Measurements from ENCODE around the gene TPCN2.

The TPCN2 gene

DNA sequence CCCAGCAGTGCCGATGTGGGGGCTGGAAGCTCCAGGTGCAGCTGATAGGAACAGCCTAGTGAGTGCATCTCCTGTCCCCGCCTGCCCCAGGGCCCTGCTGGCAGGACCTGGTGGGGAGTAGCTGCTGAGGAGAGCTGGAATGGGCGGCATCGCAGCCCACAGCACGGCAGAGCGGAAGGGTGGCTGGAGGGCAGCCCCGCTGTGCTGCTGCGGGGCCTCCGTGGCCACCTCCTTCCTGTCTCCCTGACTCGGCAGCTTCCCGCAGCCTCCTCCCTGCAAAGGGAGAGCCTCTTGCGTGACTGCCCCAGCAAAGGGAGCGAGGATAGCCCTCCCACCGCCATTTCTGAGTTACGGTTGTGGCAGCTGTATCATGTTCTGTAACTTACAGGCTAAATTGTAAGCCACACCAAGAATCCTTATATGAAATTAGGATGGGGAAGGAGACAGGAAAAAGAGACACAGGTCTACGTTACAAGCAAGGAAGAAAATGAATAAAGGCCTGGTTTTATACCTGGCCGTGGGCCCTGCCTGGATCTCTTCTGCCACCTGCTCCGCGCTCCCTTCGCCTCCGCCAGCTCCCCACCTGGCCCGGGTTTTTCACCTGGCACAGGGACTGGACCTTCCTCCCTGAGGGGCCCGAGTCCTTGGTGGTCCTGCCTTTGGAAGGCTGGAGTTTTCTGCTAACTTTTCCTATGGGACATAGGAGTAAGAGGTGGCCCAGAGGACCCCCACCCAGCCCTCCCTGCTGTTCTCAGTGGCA, 10.0 kb downstream of the TPCN2 start:
- no peak for DNase-seq

DNA sequence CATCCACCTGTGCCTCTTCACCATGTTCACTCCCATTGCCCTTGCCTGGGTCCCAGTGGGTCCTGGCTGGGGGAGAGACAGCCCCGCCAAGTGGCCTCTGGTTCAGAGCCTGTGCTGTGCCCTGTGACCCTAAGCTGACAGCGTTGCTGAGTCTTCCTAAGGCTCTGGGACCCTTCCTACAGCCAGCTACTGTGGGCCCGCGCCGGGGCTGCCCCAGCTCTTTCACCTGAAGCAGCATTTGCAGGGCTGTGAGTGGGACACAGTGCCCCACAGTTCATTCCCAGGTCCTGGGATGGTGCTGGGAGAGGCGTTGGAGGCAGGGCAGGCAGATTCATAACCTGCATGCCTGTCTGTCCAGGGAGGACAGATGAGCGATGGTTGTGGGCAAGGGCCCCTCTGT, 10.7 kb downstream of the TPCN2 start:
- DNase-seq: no peak

DNA sequence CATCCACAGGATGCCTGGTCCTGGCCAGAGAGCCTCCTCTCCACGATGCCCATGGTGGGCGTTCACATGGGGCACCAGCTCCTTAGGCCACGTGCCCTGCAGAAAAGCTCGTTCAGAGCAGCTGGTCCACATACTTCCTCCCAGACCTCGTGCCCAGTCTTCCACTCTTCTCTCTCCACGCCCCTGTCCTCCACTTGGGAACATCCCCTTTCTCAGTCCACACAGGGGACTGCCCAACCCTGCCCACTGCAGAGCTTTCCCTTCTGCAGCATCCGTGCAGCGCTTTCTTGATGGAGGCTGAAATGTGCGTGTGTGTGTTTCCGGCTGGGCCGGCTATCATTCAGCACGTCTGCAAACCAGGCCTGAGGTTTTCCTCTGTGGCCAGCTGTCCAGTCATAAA, 11.3 kb downstream of the TPCN2 start:
- DNase-seq: no peak

DNA sequence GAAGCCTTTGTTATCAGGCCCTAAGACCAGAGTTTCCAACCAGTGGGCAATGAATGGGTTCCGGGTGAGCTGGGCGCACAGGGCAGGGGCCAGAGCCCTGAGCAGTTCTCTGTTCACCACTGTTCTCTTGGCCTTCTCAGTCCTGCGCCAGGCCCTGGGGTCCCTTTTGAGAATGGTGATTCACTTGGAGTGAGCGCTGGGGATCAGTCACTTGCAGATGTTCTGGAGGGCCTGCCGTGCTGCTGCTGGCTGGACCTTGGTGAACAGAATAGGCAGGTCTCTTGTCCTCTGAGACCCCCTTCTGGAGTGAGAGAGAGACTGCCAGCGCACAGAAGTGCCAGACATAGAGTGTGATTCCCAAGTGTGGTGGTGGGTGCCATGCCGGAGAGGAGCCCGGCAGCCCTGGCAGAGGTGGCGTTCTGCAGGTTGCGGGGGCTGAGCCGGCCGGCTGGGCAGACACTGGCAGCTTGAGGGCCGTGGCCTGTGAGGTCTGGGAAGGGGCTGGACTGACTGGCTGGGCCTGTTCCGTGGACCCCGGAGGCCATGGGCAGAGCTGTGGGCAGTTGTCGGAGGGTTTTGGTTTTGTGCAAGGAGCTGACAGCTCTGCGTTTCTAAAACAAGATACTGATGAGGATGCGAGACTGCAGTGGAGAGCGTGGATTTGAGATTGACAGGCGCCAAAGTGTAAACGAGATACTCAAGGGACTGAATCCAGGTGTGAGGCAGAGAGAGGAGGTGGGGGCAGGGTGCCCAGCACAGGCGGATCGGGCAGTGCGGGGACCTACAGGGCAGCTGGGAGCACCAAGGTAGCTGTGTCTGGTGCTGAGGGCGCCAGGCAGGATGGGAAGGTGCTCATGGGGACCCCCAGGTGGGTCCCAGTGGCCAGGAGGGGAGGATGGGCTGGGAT, 12.3 kb downstream of the TPCN2 start:
- DNase-seq: no peak

DNA sequence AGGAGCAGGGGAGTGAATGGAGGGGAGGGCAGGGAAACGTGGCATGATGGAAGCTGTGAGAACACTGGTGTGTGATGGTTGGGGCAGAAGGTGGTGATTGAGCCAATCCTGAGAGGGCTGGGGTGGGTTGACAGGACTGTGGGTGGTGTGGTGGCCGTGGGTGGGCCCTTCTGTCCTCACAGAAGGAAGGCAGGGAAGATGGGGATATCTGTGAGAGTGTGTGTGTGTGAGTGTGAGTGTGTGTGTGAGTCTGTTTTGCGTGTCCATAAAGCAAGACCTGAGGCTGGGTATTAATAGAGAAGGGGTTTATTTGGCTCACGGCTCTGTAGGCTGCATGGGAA, 13.0 kb downstream of the TPCN2 start:
- no peak for DNase-seq

DNA sequence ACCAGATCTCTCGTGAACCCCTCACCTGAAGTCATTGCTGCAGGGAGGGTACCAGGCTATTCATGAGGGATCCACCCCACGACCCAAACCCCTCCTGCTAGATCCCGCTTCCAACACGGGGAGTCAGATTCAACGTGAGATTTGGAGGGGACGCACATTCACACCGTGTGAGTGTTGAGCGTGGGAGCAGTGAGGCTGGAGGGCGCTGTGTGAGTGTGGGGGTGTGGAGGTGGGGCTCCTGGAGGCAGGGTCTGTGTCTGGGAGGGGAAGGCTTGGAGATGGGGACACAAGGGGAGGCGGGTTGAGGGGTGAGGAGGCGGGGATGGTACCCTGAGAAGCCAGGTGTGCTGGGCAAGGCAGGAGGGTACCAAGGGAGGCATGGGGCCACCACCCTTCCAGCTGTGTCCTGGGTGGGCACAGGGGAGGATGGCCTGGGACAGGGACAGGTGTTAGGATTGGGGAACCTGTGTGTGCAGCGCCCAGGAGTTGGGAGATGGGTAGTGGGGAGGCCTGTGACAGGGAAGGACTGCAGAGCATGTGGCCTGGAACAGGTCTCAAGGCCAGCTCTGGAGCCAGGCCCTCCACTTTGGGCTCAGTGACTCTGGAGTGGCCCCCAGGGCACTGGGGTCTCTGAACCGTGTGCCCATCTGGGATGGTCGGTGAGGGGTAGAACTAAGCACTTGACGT, 13.6 kb downstream of the TPCN2 start:
- DNase-seq: no peak

DNA sequence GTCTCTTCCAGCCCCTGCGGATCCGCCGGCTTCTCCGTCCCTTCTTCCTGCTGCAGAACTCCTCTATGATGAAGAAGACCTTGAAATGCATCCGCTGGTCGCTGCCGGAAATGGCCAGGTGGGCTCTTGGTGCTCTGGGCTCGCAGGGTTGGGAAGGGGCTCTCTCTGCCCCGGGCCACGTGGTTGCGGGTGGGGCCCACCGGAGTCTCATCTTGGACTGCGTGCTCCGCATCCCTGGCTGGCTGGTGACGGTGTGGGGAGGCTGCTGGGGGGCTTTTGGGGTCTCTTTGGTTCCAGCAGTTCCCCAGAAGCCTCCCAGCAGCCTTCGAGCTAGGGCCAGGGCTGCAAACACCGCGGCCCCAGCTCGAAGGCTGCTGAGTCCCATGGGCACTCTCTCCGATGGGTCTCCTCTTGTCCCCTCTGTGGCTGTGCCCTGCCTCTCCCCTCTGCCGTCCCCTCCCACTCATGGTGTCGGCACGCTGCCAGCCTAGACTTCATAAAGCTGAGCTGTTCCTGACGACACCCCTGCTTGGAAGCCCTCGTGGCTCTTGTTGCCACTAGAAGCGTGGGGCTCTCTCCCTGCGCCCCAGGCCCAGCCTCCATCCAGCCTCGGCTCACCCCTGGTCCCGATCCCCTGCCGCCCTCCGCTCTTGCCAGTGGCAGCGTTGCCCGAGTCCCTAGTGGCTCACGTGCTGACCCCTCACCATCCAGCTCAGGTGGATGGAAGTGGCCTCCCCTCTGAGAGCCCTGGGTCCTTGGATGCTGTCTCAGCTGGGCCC, 14.3 kb downstream of the TPCN2 start:
- no peak for DNase-seq

DNA sequence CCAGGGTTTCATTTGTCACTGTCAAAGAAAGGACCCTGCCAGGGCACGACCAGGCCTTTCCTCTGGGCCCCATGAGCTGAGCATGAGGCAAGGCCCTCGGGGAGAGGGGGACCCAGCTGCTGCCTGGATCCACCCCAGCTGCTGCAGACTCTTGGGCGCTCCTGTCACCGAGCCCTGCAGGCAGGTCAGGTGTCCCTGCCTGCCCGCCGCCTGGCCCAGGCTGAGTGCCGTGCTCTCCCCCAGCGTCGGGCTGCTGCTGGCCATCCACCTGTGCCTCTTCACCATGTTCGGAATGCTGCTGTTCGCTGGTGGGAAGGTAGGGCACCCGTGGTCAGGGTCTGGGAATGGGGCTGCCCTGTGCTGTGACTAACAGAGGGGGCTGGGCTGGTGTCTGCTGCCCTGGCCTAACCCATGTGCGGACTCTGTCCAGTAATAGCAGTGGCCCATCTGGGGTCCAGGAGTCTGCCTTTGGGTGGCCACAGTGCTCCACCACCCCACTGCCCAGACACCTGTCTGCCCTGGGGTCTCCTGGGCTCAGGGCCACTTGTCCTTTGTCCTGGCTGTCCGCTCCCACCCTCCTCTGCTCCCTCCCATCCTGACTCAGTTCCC, 15.0 kb downstream of the TPCN2 start:
- DNase-seq: no peak

DNA sequence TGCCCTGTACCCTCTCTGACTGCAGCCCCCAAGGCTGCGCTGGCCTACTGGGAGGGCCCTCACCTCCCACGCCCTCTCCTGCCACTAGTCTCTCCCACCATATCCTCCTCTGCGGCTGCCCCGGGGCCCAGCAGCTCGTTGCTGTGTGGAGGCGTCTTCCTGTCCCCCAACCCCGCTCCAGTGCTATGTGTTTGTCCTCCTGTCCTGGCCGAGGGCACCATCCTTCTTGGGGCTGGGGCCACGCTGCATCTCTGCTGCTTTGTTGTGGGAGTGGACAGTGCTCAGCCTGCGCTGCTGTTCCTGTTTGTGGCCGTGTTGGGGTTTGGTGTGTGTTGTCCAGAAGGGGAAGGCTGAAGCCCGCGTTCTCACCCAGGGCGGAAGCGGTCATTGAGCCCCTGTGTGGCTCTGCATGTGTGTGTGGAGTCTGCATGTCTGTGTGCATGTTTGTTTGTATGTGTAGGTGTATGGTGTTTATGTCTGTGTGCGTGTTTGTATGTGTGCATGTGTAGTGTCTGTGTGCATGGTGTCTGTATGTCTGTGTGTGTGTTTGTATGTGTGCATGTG, 15.7 kb downstream of the TPCN2 start:
- no peak for DNase-seq

DNA sequence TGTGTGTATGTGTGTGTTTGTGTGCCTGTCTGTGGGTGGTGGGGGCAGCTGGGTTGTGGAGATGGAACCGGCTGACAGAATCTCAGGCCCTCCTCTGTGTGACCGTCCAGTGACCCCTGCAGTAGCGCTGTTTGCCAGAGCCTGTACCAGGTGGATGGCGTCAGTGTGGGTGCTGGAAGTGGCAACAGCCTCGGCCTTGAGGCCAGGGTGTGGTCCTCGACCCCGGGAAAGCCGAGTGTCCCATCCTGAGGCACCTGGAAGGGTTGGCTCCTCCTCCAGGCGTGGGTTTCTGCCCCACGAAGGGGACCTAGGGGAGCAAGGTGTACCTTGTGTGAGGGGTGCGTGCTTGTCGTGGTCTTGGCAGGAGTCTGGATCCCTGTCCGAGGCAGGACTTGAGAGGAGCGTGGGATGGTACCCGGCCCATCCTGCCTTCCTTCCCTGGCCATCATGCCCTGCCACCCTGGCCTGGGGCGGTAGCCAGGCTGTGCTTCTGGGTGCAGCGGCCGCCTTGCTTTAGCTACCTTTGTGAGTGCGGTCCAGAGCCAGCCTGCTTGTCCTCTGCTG, 16.5 kb downstream of the TPCN2 start:
- no peak for DNase-seq

DNA sequence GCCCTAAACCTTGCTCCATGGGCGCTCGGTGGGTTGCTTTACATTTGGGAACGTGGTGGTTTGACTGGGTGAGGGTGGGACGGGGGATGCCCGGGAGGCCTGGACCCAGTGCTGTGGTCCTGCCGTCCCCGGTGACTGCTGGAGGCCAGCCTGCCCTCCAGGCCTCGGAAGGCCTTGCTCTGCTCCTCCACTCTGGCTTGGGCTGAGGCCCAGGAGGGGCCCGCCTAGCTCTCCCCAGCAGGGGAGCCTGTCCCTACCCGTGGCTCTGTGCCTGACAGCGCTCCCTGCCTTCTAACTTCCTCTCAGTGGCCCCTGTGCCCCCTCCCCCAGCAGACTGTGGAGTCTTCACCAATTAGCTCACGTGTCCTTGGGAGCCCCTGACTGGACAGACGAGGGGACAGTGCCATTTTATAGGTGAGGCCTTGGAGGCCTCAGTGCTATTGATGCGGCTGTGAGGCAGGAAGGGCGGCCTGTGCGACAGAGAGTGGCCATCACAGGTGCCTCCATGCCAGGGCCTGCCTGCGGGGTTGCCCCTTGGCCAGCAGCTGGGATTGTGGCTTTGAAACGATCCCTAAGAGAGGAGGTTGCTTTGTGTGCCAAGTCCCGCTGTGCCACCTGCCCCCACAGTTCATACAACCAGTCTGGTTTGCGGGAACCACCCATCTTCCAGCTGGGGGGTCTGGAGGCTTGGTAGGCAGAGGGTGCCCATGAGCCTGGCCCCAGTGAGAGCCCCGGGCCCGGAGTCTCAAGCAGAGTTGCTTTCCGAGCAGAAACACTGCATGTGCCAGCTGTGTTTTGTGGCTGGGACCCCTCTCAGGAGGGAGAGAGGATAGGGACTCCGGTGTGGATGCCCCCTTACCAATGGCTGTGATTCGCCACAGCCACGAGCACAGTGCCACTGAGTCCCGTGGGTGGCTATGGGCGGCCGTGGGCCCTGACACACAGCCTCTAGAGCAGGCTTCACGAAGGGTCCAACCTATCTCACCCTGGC, 17.7 kb downstream of the TPCN2 start:
- no peak for DNase-seq

DNA sequence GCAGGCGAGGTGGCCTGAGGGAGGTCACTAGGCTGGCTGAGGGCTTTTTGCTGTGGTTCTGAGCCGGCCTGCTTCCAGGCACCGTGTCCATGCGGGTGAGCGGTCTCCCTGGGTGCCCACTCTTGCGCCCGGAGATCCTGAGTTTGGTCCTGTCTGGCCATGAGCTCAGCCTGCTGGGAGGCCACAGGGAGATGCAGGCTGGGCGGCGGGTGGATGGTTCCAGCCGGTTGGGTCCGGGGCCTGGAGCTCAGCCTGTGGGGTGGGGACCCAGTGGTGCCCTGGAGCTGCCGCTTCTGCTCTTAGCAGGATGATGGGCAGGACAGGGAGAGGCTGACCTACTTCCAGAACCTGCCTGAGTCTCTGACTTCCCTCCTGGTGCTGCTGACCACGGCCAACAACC, 18.5 kb downstream of the TPCN2 start:
- DNase-seq: no peak

DNA sequence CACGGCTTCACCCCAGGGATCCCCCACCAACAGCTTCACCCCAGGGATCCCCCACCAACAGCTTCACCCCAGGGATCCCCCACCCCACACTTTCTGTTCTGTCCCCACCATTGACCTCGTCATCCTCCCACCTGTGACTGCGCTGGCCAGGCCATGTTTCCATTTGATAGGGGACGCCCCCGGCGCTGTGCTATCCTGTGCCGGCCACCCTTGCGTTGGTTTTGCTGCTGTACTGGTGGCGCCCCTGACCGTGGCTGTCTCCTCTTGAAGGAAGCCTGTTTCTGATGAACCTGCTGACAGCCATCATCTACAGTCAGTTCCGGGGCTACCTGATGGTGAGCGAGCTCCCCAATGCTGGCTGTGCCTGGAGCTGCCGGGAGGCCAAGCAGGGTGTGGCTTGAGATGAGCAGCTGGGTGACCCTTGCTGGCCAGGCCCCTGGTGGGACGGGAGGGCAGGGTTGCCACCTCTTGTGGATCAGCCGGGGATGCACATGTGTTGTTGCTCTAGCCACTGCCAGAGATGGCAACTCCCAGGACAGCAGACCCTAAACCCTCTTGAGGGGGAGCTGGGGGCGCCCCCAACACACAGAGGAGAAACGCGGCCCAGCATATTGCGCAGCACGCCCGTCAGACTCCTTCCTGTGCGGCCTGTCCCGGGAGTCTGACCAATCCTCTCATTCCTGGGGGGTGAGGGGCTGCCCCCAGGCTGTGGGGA, 22.5 kb downstream of the TPCN2 start:
- no peak for DNase-seq

DNA sequence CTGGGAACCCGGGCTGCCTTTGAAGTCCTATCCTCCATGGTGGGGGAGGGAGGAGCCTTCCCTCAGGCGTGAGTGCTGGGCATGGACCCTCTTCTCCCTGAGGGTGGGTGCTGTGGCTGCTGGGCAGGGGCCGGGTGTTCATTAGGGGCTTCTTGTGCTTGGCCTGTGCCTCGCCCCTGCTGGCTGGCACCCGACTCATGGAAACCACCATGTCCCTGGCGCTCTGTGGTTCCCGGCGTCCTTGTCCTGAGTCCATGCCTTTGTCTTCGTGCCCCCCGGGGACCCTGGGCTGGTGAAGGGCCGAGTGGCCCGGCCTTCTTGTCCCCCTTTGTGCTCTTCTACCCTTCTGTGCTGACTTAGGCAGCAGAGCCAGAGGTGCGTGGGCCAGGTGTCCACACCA, 23.2 kb downstream of the TPCN2 start:
- no peak for DNase-seq

DNA sequence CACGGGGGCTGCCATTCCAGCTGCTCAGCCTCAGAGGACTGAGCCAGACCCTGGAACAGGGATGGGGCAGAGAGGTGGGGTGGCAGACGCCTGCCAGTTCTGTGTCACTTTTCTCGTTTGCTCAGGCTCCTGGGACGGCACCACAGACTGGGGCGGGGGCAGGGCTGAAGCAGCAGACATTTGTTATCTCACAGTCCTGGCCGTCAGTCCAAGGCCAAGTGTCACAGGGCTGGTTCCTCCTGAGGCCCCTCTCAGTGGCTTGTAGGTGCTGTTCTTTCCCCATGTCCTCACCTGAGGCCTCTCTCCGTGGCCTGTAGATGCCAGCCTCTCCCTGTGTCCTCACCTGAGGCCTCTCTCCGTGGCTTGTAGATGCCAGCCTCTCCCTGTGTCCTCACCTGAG, 24.7 kb downstream of the TPCN2 start:
- DNase-seq: no peak

DNA sequence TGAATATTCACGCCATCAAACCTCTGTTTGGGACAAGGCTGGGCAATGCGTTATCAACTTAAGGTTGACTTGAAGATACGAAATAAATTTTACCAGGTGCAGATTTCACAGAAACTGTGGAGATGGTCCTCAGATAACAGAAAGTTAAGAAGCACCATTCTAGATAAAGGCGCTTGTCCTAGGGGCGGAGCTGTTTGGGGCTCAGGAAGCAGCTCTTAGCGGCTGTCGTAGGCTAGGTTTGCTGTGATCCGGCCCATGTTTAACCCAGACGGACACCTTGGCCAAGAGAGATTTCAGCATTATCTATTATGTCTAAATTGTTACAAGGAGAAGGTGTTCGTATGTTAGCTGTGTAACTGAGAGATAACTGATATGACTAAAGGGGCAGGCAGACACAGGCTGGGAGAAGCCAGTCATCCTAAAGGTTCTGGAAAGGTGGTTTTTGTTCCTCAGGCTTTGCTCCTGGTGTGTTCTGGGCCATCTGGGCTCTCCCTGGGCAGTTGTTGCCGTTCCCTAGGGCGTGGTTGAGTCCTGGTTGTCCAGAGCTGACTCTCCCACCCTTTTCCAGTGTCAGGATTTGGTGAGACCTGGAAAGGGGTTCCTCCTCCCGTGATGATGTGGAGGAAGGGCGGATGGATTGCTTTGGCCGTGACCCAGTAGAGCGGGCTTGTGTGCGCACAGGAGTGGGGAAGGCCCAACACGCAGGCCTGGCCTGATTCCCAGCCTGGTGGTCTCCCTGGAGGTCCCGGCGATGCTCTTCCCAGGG, 25.8 kb downstream of the TPCN2 start:
- DNase-seq: no peak

DNA sequence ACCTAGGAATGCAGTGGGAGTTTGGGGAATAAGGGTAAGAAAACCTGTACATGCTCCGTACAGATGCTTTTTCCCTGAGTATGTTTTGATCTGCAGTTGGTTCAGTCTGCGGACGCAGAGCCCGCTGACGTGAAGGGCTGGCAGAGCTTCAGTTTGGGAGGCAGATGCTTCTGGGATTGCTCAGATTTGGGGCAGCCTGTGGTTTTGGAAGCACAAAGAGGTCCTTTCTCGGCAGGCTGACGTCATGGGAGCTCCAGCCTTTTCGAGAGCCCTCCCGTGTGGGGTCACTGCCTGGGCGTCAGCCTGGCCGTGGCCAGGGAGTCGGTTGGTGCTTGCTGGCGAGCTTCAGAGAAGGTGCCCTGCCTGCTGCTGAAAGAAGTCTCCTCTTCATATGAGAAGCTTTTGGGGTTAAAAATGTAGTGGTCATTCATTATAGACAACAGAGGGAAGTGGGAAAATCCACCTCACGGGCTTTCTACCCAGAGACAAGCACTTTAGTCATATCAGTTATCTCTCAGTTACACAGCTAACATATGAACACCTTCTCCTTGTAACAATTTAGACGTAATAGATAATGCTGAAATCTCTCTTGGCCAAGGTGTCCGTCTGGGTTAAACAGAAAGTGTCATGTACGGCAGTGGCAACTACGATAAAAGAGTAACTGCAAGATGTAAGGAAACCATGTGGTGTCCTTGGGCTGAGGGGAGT, 26.8 kb downstream of the TPCN2 start:
- DNase-seq: no peak

DNA sequence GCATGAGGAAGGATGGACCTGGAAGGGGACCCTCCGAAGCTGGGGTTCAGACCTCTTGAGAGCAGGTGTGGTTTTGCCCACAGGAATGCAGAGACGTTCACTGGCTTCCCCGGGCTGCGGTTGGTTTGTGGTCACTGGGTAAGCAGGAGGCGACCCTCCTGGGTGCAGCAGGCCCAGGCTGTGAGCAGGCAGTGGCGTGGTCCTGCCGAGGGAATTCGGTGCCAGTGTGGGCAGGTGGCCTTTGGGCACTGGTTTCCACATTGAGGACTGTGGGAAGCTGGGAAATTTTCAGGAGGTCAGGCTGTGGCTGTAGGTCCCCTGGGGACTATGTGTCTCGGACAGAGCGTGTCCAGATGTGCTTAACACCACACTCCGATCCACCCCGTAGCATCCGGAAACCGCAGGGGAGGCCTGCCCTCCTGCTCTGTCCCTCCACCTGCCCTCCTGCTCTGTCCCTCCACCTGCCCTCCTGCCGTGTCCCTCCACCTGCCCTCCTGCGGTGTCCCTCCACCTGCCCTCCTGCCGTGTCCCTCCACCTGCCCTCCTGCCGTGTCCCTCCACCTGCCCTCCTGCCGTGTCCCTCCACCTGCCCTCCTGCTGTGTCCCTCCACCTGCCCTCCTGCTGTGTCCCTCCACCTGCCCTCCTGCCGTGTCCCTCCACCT, 27.5 kb downstream of the TPCN2 start:
- DNase-seq: no peak
